Mesodermal cell (in vitro differentiated cells): Measurements from ENCODE around the gene NAALADL2.
"Not testable (repeated sequence)": the region's sequence is repeated elsewhere in the genome, so short reads cannot be mapped to it uniquely, and the experiment has no call there.

Source experiments
- H3K27ac ChIP-seq: 2 replicates; pipeline ENCODE4 v1.7.0; 2013; ENCODE audit warnings: mild to moderate bottlenecking, low read depth, low read length, moderate library complexity; ENCODE audit not compliant: severe bottlenecking
- H3K36me3 ChIP-seq: 2 replicates; pipeline ENCODE4 v1.7.1; 2013; ENCODE audit warnings: mild to moderate bottlenecking, low read length, moderate library complexity; ENCODE audit not compliant: control insufficient read depth, insufficient read depth
- H3K4me1 ChIP-seq: one replicate; pipeline ENCODE4 v1.7.1; 2013; ENCODE audit warnings: mild to moderate bottlenecking, low read length; ENCODE audit not compliant: insufficient read depth, control insufficient read depth, poor library complexity, severe bottlenecking
- H3K4me3 ChIP-seq: 2 replicates; pipeline ENCODE4 v1.7.0; 2013; ENCODE audit warnings: low read length, control low read depth, mild to moderate bottlenecking; ENCODE audit not compliant: insufficient read depth, poor library complexity, severe bottlenecking; ENCODE audit errors: extremely low read depth
- H3K9me3 ChIP-seq: 2 replicates; pipeline ENCODE4 v1.7.1; 2013; ENCODE audit warnings: mild to moderate bottlenecking, low read length, moderate library complexity; ENCODE audit not compliant: control insufficient read depth
- WGBS, 2 experiments: methylation state at CpG; one replicate each; pipeline ENCODE4 v1.1.5; 2013; ENCODE audit warnings: missing lambda C conversion rate in 2 of 2; ENCODE audit not compliant: insufficient coverage in 2 of 2; 5-methylcytosine and 5-hydroxymethylcytosine counted together

Gene NAALADL2

DNA sequence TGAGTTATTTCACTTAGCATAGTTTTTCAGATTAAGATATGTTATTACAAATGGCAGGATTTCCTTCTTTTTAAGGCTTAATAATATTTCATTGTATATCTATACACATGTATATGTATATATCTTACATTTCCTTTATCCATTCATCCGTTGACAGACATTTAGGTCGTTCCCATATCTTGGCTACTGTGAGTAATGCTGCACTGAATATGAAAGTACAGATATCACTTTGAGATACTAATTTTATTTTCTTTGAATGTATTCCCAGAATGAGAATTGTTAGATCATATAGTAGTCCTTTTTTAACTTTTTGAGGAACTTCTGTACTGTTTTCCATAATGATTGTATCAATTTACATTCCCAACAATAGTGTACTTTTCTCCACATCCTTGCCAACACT is 270.4 kb downstream of the NAALADL2 start:
- Histone ChIP-seq H3K27ac (no peak overlapping the region), H3K36me3 (no peaks in the 10 kb centered on the region), H3K4me1 (no peaks in the 10 kb centered on the region), H3K4me3 (no peak overlapping the region), H3K9me3 (no peaks in the 10 kb centered on the region)
- whole genome bisulfite sequencing, 2 experiments = no CpG with 5 or more reads among the region's 2 CpGs

DNA sequence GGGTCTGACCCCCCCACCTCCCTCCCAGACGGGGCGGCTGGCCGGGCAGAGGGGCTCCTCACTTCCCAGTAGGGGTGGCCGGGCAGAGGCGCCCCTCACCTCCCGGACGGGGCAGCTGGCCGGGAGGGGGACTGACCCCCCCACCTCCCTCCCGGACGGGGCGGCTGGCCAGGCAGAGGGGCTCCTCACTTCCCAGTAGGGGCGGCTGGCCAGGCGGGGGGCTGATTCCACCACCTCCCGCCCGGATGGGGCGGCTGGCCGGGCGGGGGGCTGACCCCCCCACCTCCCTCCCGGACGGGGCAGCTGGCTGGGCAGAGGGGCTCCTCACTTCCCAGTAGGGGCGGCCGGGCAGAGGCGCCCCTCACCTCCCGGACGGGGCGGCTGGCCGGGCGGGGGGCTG is 272.7 kb downstream of the NAALADL2 start:
- not testable (repeated sequence) for H3K9me3 ChIP-seq, H3K4me3 ChIP-seq, H3K27ac ChIP-seq, H3K36me3 ChIP-seq, H3K4me1 ChIP-seq
- no CpG with 5 or more reads among the region's 28 CpGs for WGBS, 2 experiments

DNA sequence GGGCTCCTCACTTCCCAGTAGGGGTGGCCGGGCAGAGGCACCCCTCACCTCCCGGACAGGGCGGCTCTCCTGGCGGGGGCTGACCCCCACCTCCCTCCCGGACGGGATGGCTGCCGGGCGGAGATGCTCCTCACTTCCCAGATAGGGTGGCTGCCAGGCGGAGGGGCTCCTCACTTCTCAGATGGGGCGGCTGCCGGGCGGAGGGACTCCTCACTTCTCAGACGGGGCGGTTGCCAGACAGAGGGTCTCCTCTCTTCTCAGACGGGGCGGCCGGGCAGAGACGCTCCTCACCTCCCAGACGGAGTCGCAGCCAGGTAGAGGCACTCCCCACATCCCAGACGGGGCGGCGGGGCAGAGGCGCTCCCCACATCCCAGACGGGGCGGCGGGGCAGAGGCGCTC is 273.6 kb downstream of the NAALADL2 start:
- H3K4me1 ChIP-seq, H3K36me3 ChIP-seq, H3K4me3 ChIP-seq, H3K9me3 ChIP-seq, H3K27ac ChIP-seq: not testable (repeated sequence)
- 100% methylated on average over 2 of the region's 28 CpGs; no CpG with 5 or more reads in 1 of the 2 experiments for WGBS, 2 experiments

DNA sequence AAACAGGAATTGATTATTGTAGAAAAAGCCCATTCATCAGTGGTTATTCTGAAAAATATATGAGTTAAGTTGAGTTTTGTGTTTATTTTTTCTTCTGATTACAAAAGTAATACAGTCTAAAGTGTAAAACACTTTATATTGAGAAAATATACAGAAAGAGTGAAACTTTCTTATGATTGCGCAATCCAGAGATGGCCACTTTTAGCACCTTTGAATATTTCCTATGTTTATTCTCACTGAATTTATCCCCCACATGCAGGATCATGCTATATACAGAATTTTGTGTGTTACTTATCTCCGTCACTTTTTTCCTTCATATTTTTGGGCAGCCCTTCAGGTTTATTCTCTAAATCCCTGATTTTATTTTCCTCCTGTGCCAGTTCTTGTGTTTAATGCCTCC is 285.2 kb downstream of the NAALADL2 start:
- 80 to 100% methylated on average over 1 of the region's 2 CpGs for WGBS, 2 experiments
- Histone ChIP-seq H3K9me3 (no peaks in the 10 kb centered on the region), H3K4me3 (no peak overlapping the region), H3K36me3 (no peaks in the 10 kb centered on the region), H3K4me1 (no peaks in the 10 kb centered on the region), H3K27ac (no peak overlapping the region)

DNA sequence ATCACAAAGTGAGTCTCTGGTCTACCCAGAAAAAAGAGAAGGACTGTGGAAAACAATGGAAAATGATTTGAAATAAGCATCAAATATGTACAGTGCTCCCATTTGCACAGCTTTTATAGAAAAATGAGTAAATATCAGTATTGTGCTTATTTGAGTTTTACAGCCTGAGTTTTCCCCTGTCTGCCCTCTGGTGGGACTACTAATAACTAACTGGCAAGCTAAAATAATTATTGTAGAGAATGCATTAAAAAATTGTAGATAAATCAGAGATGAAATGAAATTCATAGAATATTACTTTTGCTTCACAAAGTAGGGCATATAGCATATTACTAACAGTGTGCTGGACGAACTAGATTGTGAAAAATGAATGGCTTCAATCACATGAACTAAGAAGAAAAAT is 287.1 kb downstream of the NAALADL2 start:
- Histone ChIP-seq H3K27ac (no peak overlapping the region), H3K9me3 (no peaks in the 10 kb centered on the region), H3K4me1 (no peaks in the 10 kb centered on the region), H3K4me3 (no peak overlapping the region), H3K36me3 (no peaks in the 10 kb centered on the region)
- no CpG with 5 or more reads among the region's 1 CpG for WGBS, 2 experiments

DNA sequence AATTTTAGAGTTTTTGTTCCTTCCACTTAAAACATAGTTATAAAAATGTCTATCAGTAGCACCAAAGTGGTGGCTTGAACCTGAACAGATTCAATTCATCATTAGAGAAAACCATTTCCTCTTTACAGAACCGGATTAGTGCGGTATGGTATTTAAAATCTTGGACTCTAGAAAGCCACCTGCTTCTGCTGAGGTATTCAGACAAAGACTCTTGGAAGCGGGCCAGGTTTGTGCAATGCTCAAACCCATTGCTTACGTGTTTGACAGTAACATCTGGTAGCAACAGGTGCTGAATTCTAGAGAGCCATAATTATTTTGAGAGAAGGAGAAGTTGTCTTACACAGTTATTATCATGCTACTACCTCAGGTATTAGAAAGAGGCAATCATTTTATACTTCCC is 290.5 kb downstream of the NAALADL2 start:
- Histone ChIP-seq H3K9me3 (no peaks in the 10 kb centered on the region), H3K4me3 (no peak overlapping the region), H3K27ac (no peak overlapping the region), H3K4me1 (no peaks in the 10 kb centered on the region), H3K36me3 (no peaks in the 10 kb centered on the region)
- 97 to 100% methylated on average over 2 to 4 of the region's 4 CpGs for WGBS, 2 experiments

DNA sequence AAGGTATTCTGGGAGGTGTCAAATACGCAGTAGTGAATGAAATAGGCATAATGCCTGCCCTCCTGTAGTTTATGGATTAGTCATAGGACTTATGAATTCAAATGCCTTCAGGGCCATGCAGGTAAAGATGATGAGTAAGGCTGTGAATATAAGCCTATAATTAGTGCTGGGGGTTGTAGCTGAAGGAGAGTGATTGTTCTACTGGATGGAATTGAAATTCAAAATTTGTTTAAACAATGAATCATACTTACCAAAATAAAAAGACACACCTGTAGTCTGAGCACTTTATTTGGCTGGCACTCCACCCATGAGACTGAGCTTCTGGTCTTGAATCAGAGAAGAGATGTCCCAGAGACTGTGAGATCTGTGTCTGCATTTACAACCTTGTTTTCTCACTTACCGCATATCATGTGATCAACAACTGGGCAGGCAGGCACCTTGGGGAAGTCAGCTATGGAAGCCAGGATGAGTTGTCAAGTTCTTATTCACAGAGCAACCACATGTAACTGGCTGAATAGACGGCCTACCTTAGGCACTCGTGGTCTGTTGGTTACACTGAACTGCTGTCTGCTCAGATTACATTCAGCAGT is 291.8 kb downstream of the NAALADL2 start:
- no peak overlapping the region for H3K27ac ChIP-seq
- H3K9me3 ChIP-seq = no peaks in the 10 kb centered on the region
- H3K4me1 ChIP-seq = no peaks in the 10 kb centered on the region
- 81 to 100% methylated on average over 1 to 3 of the region's 4 CpGs for WGBS, 2 experiments
- no peak overlapping the region for H3K4me3 ChIP-seq
- no peaks in the 10 kb centered on the region for H3K36me3 ChIP-seq

DNA sequence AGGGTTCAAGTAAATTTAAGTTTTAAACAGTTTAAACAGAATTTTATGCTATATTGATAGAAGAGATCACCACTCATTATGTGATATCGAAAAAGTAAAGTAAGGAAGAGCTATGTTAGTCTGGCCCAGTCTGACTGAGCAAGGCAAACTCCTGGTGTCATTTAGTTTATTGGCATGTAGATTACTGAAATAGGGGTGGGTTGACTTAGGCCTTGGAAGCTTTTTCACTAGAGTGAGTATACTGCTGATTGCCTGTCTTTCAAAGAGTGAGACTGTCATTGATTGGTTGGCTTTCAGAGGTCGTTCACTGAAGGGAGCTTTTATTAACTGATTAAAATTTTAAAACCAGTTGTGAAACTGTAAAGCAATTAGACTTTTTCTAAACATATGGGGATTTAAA is 294.5 kb downstream of the NAALADL2 start:
- WGBS, 2 experiments = 83 to 100% methylated on average over 1 of the region's 2 CpGs
- no peak overlapping the region for H3K4me3 ChIP-seq
- no peak overlapping the region for H3K27ac ChIP-seq
- H3K36me3 ChIP-seq = no peaks in the 10 kb centered on the region
- no peaks in the 10 kb centered on the region for H3K9me3 ChIP-seq
- H3K4me1 ChIP-seq = no peaks in the 10 kb centered on the region

DNA sequence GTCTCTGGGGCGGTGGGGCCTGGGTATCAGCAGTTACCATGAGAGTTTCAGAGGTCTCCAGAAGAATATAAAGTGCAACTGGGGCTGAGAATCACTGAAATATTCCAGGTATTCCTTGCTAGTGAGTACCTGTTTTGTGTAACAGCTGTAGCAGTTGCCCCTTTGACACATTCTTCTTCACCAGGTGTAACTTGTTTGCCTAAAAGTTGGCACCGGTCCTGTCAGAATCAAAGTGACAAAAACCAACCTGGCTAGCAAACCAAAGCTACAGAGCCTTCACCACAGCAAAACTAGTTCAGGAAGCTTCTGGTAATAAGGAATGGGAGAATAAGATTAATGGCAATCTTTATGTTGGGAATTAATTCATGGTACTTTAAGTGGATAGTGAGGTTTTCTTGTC is 296.0 kb downstream of the NAALADL2 start:
- H3K36me3 ChIP-seq = no peaks in the 10 kb centered on the region
- H3K4me1 ChIP-seq = no peaks in the 10 kb centered on the region
- no peaks in the 10 kb centered on the region for H3K9me3 ChIP-seq
- WGBS, 2 experiments = 71 to 78% methylated on average over 1 of the region's 2 CpGs
- H3K4me3 ChIP-seq = no peak overlapping the region
- no peak overlapping the region for H3K27ac ChIP-seq

DNA sequence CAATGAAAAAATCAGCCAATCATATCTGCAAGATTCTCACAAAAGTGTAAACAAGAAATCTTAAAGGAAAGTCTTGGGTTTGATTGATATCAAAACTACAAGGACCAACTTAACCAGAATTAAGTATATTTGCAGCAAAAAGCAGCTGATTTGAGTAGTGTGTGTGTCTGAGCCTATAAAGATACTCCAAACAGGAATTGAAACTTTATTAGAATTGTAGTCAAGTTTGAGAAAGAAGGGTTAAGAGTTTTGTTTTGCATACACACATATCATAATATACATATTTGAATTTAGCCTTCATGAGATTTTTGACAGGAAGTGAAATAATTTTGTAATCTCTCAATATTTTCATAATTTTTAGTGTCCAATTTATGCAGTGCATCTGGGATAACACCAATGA is 300.1 kb downstream of the NAALADL2 start:
- Histone ChIP-seq H3K4me3 (no peak overlapping the region), H3K36me3 (no peaks in the 10 kb centered on the region), H3K27ac (no peak overlapping the region), H3K9me3 (no peaks in the 10 kb centered on the region), H3K4me1 (no peaks in the 10 kb centered on the region)

DNA sequence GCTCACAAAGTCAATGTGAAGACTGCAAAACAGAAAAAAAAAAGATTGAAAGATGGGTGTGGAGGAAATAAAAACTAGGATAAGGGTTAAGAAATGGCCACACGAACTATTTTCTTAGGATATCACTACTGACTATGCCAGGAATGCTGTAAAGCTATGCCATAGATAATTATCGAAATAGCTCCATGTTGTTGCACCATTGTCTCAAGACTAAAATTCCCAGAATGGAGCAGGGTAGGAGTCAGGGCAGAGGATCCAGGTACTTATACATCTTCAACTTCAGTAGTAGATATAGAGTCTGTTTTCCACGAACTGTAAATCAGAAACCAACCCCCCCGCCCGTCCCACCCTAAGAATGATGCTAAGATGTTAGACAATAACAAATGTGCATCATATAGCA is 302.2 kb downstream of the NAALADL2 start:
- Histone ChIP-seq H3K4me3 (no peak overlapping the region), H3K27ac (no peak overlapping the region), H3K4me1 (no peaks in the 10 kb centered on the region), H3K9me3 (no peaks in the 10 kb centered on the region), H3K36me3 (no peaks in the 10 kb centered on the region)
- WGBS, 2 experiments = 80 to 94% methylated on average over 1 to 2 of the region's 5 CpGs
